ENCODE results near the gene MAP3K13.
"Not testable (repeated sequence)": the region's sequence is repeated elsewhere in the genome, so short reads cannot be mapped to it uniquely, and the experiment has no call there.

MAP3K13 gene

GRCh38 chr3:185460719-185461350 is 97.9 kb downstream of the MAP3K13 start:
- 79% methylated on average over 4 of the region's 6 CpGs for WGBS

GRCh38 chr3:185465471-185465870 is 102.5 kb downstream of the MAP3K13 start:
- Histone ChIP-seq H3K9ac (ENCODE audit: low read depth, low read length) (no peak overlapping the region), H3K4me3 (ENCODE audit: low read length) (no peak overlapping the region), H3K36me3 (ENCODE audit: insufficient read depth, low read length) (peaks cover 2% of the 10 kb centered on the region; the same call in 1 of the 2 replicates), H3K27ac (ENCODE audit: low read depth, low read length) (no peak overlapping the region), H3K4me1 (ENCODE audit: insufficient read depth, low read length) (peaks cover 4% of the 10 kb centered on the region; the same call in 1 of the 2 replicates), H3K9me3 (ENCODE audit: insufficient read depth, low read depth, low read length) (no peaks in the 10 kb centered on the region), H3K27me3 (ENCODE audit: insufficient read depth, low read length) (no peaks in the 10 kb centered on the region)
- WGBS, result 97% methylated on average over 9 of the region's 9 CpGs

More at GRCh38 chr3:185460719-185461350, 97.9 kb downstream of the MAP3K13 start:
- Histone ChIP-seq H3K27ac (ENCODE audit: low read depth, low read length) (no peak overlapping the region), H3K36me3 (ENCODE audit: insufficient read depth, low read length) (no peaks in the 10 kb centered on the region), H3K27me3 (ENCODE audit: insufficient read depth, low read length) (no peaks in the 10 kb centered on the region), H3K9ac (ENCODE audit: low read depth, low read length) (no peak overlapping the region), H3K4me3 (ENCODE audit: low read length) (no peak overlapping the region), H3K4me1 (ENCODE audit: insufficient read depth, low read length) (no peaks in the 10 kb centered on the region), H3K9me3 (ENCODE audit: insufficient read depth, low read depth, low read length) (no peaks in the 10 kb centered on the region)

- H3K27me3 ChIP-seq (ENCODE audit: insufficient read depth, low read length); H3K36me3 ChIP-seq (ENCODE audit: insufficient read depth, low read length); H3K4me3 ChIP-seq (ENCODE audit: low read length); H3K9me3 ChIP-seq (ENCODE audit: insufficient read depth, low read depth, low read length); H3K27ac ChIP-seq (ENCODE audit: low read depth, low read length); H3K4me1 ChIP-seq (ENCODE audit: insufficient read depth, low read length); H3K9ac ChIP-seq (ENCODE audit: low read depth, low read length): not testable (repeated sequence)
- 93% methylated on average over 5 of the region's 5 CpGs for WGBS
Measured at GRCh38 chr3:185466123-185466522, 103.2 kb downstream of the MAP3K13 start.

GRCh38 chr3:185469542-185469941 is 106.6 kb downstream of the MAP3K13 start:
- H3K9ac ChIP-seq (ENCODE audit: low read depth, low read length), result no peak overlapping the region
- H3K4me1 ChIP-seq (ENCODE audit: insufficient read depth, low read length), result peaks cover 8% of the 10 kb centered on the region; the same call in 1 of the 2 replicates
- no peak overlapping the region for H3K27ac ChIP-seq (ENCODE audit: low read depth, low read length)
- no peaks in the 10 kb centered on the region for H3K9me3 ChIP-seq (ENCODE audit: insufficient read depth, low read depth, low read length)
- peaks cover 2% of the 10 kb centered on the region; the same call in 1 of the 2 replicates for H3K36me3 ChIP-seq (ENCODE audit: insufficient read depth, low read length)
- no peak overlapping the region for H3K4me3 ChIP-seq (ENCODE audit: low read length)
- no peaks in the 10 kb centered on the region for H3K27me3 ChIP-seq (ENCODE audit: insufficient read depth, low read length)
- 88% methylated on average over 3 of the region's 3 CpGs for WGBS

- no peaks in the 10 kb centered on the region for H3K27me3 ChIP-seq (ENCODE audit: insufficient read depth, low read length)
- no peak overlapping the region for H3K9ac ChIP-seq (ENCODE audit: low read depth, low read length)
- peaks cover 8% of the 10 kb centered on the region; the same call in 1 of the 2 replicates for H3K4me1 ChIP-seq (ENCODE audit: insufficient read depth, low read length)
- no peaks in the 10 kb centered on the region for H3K9me3 ChIP-seq (ENCODE audit: insufficient read depth, low read depth, low read length)
- no peak overlapping the region for H3K4me3 ChIP-seq (ENCODE audit: low read length)
- H3K27ac ChIP-seq (ENCODE audit: low read depth, low read length), result no peak overlapping the region
- H3K36me3 ChIP-seq (ENCODE audit: insufficient read depth, low read length), result peaks cover 2% of the 10 kb centered on the region; the same call in 1 of the 2 replicates
- 26% methylated on average over 3 of the region's 3 CpGs for WGBS
Measured at GRCh38 chr3:185470323-185470722, 107.4 kb downstream of the MAP3K13 start.

- H3K4me1 ChIP-seq (ENCODE audit: insufficient read depth, low read length), result peaks cover 8% of the 10 kb centered on the region; the same call in 1 of the 2 replicates
- H3K27me3 ChIP-seq (ENCODE audit: insufficient read depth, low read length), result no peaks in the 10 kb centered on the region
- H3K9me3 ChIP-seq (ENCODE audit: insufficient read depth, low read depth, low read length), result no peaks in the 10 kb centered on the region
- no peak overlapping the region for H3K4me3 ChIP-seq (ENCODE audit: low read length)
- H3K9ac ChIP-seq (ENCODE audit: low read depth, low read length), result no peak overlapping the region
- H3K36me3 ChIP-seq (ENCODE audit: insufficient read depth, low read length), result no peaks in the 10 kb centered on the region
- H3K27ac ChIP-seq (ENCODE audit: low read depth, low read length), result no peak overlapping the region
- 93% methylated on average over 15 of the region's 15 CpGs for WGBS
Measured at GRCh38 chr3:185473290-185473815, 110.4 kb downstream of the MAP3K13 start.

- H3K36me3 ChIP-seq (ENCODE audit: insufficient read depth, low read length); H3K4me3 ChIP-seq (ENCODE audit: low read length); H3K4me1 ChIP-seq (ENCODE audit: insufficient read depth, low read length); H3K27me3 ChIP-seq (ENCODE audit: insufficient read depth, low read length); H3K27ac ChIP-seq (ENCODE audit: low read depth, low read length); H3K9me3 ChIP-seq (ENCODE audit: insufficient read depth, low read depth, low read length); H3K9ac ChIP-seq (ENCODE audit: low read depth, low read length): not testable (repeated sequence)
- 91% methylated on average over 5 of the region's 6 CpGs for WGBS
Measured at GRCh38 chr3:185474922-185475321, 112.0 kb downstream of the MAP3K13 start.

GRCh38 chr3:185477316-185477715 is 114.4 kb downstream of the MAP3K13 start:
- Histone ChIP-seq H3K36me3 (ENCODE audit: insufficient read depth, low read length) (no peaks in the 10 kb centered on the region), H3K9ac (ENCODE audit: low read depth, low read length) (no peak overlapping the region), H3K27ac (ENCODE audit: low read depth, low read length) (no peak overlapping the region), H3K9me3 (ENCODE audit: insufficient read depth, low read depth, low read length) (no peaks in the 10 kb centered on the region), H3K4me3 (ENCODE audit: low read length) (no peak overlapping the region), H3K27me3 (ENCODE audit: insufficient read depth, low read length) (no peaks in the 10 kb centered on the region), H3K4me1 (ENCODE audit: insufficient read depth, low read length) (no peaks in the 10 kb centered on the region)
- 78% methylated on average over 3 of the region's 3 CpGs for WGBS

- no peaks in the 10 kb centered on the region for H3K27me3 ChIP-seq (ENCODE audit: insufficient read depth, low read length)
- no peaks in the 10 kb centered on the region for H3K9me3 ChIP-seq (ENCODE audit: insufficient read depth, low read depth, low read length)
- H3K9ac ChIP-seq (ENCODE audit: low read depth, low read length), result no peak overlapping the region
- H3K4me1 ChIP-seq (ENCODE audit: insufficient read depth, low read length), result no peaks in the 10 kb centered on the region
- no peaks in the 10 kb centered on the region for H3K36me3 ChIP-seq (ENCODE audit: insufficient read depth, low read length)
- no CpG with 5 or more reads among the region's 2 CpGs for WGBS
- no peak overlapping the region for H3K27ac ChIP-seq (ENCODE audit: low read depth, low read length)
- no peak overlapping the region for H3K4me3 ChIP-seq (ENCODE audit: low read length)
Measured at GRCh38 chr3:185479373-185479945, 116.5 kb downstream of the MAP3K13 start.

- H3K4me3 ChIP-seq (ENCODE audit: low read length), result no peak overlapping the region
- H3K9ac ChIP-seq (ENCODE audit: low read depth, low read length), result no peak overlapping the region
- H3K27ac ChIP-seq (ENCODE audit: low read depth, low read length), result no peak overlapping the region
- H3K27me3 ChIP-seq (ENCODE audit: insufficient read depth, low read length), result no peaks in the 10 kb centered on the region
- no peaks in the 10 kb centered on the region for H3K36me3 ChIP-seq (ENCODE audit: insufficient read depth, low read length)
- no peaks in the 10 kb centered on the region for H3K9me3 ChIP-seq (ENCODE audit: insufficient read depth, low read depth, low read length)
- WGBS, result 89% methylated on average over 3 of the region's 3 CpGs
- H3K4me1 ChIP-seq (ENCODE audit: insufficient read depth, low read length), result no peaks in the 10 kb centered on the region
Measured at GRCh38 chr3:185484296-185484695, 121.4 kb downstream of the MAP3K13 start.

GRCh38 chr3:185486394-185486793 is 123.5 kb downstream of the MAP3K13 start:
- H3K36me3 ChIP-seq (ENCODE audit: insufficient read depth, low read length), result peaks cover 16% of the 10 kb centered on the region
- no peak overlapping the region for H3K27ac ChIP-seq (ENCODE audit: low read depth, low read length)
- H3K9me3 ChIP-seq (ENCODE audit: insufficient read depth, low read depth, low read length), result no peaks in the 10 kb centered on the region
- no peak overlapping the region for H3K4me3 ChIP-seq (ENCODE audit: low read length)
- no peaks in the 10 kb centered on the region for H3K4me1 ChIP-seq (ENCODE audit: insufficient read depth, low read length)
- H3K27me3 ChIP-seq (ENCODE audit: insufficient read depth, low read length), result no peaks in the 10 kb centered on the region
- H3K9ac ChIP-seq (ENCODE audit: low read depth, low read length), result no peak overlapping the region
- WGBS, result 96% methylated on average over 5 of the region's 5 CpGs
